ENCODE data around the gene SASH1.
"Not testable (repeated sequence)": the region's sequence is repeated elsewhere in the genome, so short reads cannot be mapped to it uniquely, and the experiment has no call there.

Gene SASH1

GRCh38 chr6:148329596-148330381, 12.8 kb upstream of the SASH1 start:
- DNase-seq = peak; percentile 76

- no peak for DNase-seq
These were observed 10.6 kb upstream of the SASH1 start for GRCh38 chr6:148332088-148332487.

DNA sequence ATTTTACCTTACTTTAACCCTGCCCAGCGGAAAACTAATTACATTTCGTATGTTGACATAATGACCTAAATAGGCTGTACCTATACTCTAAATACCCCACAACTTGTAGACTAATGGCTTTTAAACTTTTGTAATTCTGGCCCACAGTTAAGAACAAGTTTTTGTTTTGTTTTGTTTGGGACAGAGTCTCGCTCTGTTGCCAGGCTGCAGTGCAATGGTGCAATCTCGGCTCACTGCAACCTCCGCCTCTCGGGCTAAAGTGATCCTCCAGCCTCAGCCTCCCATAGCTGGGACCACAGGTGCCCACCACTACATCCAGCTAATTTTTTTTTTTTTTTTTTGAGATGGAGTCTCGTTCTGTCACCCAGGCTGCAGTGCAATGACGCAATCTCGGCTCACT, 5.7 kb upstream of the SASH1 start:
- DNase-seq = no peak

- no peak for DNase-seq
These were observed 2.9 kb upstream of the SASH1 start for GRCh38 chr6:148339766-148340165.

GRCh38 chr6:148340586-148341297, 1.9 kb upstream of the SASH1 start:
- DNase-seq = no peak

DNA sequence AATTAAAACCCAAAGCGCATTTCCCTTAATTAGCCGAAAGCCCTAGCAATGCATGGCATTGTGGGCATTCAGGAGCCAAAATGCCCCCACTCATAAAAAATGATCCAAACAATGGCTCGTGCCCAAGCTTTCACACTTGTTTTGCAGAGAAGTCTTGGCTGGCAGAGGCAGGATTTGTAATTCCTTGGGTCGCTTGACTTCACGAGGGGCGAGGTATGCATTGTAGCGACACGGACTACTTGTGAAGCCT, 613 bp upstream of the SASH1 start:
- DNase-seq = no peak

DNA sequence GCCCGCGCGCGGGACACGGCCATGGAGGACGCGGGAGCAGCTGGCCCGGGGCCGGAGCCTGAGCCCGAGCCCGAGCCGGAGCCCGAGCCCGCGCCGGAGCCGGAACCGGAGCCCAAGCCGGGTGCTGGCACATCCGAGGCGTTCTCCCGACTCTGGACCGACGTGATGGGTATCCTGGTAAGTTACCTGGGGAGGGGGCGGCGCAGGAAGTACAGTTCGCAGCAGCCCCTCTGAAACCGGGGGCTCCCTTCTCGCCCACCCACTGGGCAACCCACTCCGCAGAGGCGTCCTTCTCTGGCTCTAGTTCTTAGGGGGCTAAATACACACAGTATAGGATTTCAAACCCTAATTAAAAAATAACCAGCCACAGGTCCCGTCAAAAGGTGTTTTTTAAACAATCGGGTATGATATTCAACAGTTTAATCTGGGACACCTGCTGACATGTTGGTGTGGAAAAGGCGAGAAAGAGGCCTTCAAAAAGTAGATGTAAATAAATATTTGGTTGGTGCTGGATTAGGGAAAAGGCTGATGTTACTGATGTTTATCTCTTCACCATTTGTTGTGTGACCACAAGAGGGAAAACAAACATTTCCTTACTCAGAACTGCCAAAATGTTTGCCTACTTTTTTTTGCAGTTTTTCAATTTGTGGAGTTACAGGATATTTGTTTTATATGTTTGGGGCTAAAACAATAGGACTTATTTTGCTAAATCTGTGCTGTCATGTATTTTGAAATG, 577 bp downstream of the SASH1 start:
- no peak for DNase-seq

- DNase-seq = no peak
These were observed 2.5 kb downstream of the SASH1 start for GRCh38 chr6:148345176-148345575.

DNA sequence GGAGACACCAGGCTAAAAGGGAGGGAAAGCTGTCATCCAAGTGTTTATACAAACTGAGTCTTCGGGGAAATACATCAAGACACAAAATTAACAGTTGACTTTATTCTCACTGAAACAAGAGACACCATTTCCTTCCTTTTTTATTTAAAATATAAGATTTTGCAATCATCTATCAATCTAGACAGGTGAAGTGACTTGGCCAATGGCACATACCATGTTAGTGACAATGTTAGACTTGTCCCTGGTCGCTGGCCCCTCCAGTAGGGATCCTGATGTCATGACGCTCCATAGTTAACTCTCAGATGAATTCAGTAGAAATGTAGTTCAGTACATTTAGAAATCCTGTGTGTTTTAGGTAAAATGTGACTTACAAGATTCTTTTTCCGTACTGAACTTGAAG, 2.9 kb downstream of the SASH1 start:
- no peak for DNase-seq

DNA sequence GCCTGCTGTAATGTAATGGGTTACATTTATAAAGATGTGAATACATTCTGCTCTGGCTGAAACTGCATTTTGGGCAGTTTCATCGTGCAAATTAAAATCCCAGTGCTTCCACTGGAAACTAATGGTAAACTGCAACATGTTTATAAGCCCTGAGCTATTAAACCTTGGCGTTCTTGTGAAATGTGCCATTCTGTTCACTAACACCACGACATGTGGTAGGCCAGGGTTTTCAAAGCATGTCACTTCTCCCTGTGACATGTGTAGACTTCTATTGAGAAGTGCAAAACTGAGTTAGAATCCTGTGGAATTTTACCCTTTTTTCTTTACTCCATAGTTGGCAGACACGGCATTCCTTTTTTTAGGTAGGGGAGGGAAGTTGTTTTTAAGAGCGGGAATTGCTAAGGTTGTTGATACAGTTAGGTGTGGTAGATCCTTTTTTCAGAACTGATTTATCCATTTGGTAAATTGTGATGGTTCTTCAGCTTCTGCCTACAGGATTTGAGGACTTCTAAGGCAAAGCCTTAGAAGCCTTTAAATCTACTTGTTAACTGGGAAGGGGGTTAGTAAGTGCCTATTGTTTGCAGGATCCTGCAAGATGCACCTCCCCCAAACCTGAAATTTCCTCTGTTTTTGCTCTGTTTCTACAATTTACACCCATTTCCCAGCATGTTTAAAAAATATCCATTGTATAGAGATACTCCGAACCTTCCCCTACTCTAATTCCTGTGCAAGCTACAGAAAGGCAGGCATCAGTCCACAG, 4.2 kb downstream of the SASH1 start:
- DNase-seq = no peak

DNA sequence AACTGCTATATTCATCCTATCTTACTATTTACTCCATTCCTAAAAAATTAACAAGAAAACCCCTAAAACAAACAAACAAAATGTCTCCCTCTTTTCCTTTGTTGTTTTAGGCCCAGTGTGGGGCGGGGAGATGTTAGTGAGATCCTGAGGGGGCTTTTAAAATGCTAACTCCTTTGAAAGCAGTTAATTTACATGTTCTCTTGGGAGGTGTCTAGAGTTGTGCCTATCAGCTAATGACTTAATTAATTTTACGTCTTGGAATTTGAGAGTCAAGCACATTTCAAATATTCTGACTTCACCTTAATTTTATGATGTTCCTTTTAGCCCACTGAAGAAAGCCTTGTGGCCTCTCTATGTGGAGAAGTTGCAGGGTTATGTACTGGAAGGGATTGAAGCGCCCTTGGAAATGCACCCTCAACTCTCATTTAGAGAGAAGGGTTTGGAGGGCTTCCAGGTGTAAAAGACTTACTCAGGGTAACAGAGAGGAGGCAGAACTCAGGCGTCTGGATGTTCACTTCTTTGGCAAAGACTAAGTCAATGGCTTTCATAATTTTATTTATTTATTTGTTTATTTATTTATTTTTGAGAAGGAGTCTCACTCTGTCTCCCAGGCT, 4.9 kb downstream of the SASH1 start:
- no peak for DNase-seq

- peak; percentile 36 for DNase-seq
These were observed 5.7 kb downstream of the SASH1 start for GRCh38 chr6:148348335-148348734.

DNA sequence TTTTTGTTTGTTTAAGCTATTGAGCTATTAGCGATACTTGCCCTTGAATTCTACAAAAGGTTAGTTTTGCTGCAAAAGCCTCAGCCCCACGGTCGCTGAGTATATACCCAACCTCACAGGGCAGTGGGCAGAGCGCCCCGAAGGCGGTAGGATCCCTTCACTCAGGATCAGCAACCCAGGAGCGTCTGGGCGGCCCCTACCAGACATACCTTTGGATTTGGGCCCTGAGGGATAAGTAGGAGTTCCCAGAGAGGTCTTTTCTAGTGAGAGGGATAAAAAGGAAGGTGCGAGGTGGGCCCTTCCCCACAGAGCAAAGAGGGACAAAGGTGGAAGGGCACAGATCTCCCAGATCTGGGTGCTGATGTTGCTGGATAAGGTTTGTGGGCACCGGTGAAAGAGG, 6.1 kb downstream of the SASH1 start:
- DNase-seq = no peak

- no peak for DNase-seq
These were observed 6.8 kb downstream of the SASH1 start for GRCh38 chr6:148349466-148349865.

DNA sequence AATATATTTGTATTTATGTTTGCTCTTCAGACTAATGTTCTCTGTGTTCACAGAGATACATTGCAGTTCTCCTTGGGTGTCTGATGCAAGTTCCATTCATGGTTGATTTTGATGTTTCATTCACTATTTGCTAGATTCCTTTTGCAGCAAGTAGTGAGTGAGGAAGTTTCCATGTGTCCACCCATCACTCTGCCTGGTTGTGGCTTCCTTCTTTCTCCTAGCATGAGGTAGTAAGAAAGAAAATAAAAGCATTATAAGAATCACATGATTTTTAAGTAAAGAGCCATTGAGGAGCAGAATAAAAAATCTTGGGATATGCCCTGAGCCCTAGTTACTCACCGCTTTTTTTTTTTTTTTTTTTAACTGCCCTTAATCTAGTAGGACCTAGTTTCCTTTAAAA, 8.7 kb downstream of the SASH1 start:
- DNase-seq = peak; percentile 59

GRCh38 chr6:148352421-148352820, 9.8 kb downstream of the SASH1 start:
- DNase-seq = not testable (repeated sequence)

GRCh38 chr6:148358196-148358785, 15.7 kb downstream of the SASH1 start:
- DNase-seq = peak; percentile 94

GRCh38 chr6:148359228-148359627, 16.6 kb downstream of the SASH1 start:
- peak; percentile 65 for DNase-seq

DNA sequence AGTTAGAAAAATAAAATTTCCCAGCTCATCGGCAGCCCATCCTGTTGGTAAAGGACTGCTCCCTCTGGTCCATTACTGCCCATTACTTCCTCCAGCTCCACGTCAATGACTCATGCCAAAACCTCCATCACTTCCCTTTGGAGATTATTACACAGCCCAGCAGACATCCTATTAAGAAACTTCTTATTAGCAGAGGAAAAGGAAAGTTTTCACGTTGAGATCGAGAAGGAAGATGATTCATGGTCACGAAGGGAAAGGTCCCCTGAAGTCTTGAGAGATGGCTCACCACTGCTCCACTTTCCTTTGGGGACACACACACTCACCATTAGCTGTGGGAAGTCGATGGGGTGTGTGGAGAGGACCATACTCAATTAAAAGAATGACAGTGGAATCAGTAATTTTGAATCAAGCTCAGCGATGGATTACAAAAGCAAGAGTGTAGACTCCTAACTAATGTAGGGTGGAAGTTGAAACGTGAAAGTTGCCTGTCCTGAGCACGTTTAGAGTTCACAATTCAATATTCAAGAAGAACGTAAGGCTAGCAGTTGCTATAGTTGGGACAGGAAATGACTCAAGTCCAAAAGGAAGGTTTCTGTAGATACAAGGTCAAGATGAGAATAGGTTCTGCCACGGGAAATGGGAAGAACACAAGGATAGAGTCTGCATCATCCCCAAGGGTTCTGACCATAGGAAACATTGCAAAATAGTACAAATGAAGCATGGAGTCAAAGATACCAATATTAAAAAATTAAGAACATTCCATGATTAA, 21.6 kb downstream of the SASH1 start:
- DNase-seq = peak; percentile 80

DNA sequence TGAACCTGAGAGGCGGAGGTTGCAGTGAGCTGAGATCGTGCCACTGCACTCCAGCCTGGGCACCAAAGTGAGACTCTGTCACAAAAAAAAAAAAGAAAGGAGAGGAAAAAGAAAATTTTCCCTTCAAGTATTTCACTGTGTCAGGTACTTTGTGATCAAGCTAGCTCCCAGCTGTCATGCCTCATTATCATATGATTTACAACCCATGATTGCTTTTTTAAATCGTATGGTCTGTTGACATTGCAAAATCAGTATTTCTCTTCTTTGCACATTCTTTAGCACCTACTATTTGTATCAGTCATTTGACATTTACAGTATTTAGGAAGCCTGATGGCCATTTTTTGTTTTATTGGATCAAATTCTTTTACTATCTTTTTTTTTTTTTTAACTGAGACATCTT, 22.4 kb downstream of the SASH1 start:
- DNase-seq = peak; percentile 15

DNA sequence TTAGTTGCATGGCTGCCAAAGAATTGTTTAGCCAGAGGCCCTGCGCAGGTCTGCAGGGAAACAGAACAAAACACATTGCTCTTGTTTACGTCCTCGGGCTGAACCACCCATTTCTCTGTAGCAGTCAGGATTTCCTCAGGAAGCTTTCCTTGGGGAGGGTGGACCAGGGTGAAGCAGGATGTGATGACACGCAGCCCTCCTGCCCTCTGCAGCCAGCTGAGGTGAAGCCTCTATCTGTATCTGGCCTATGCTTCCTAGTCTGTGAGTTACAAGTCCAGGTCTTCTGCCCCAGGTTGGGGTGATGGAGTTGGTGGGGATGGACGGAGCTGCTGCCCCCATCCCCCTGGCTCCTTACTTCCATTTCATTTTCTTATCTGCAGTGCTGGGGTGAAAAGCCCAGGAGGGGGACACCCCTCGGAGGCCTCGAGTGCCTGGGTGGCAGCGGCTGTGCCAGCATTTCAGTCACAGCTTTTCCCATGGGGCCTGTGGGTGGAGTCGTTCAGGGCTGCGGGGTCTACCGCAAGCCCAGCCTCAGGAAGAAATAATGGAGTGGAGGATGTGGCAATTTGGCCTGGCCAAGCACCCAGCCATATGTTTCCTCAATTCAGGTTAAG, 24.9 kb downstream of the SASH1 start:
- peak; percentile 83 for DNase-seq

Data from MV-4-11 (cell line).